IgD-negative memory B cell (primary cell): Measurements from ENCODE around the gene TNRC6B. TPM values are rescaled to one million over a fixed set of nuclear protein-coding genes. Genes with fewer than 3 reads are reported as not detected.
"Not testable (repeated sequence)": the region's sequence is repeated elsewhere in the genome, so short reads cannot be mapped to it uniquely, and the experiment has no call there.

Experiments
- H3K27ac Mint-ChIP-seq, 3 donors: one replicate each; pipeline ENCODE4 v1.8.0; 2020 to 2022; ENCODE audit warnings: mild to moderate bottlenecking in 3 of 3, mixed read lengths in 3 of 3, moderate library complexity in 1 of 3
- H3K27me3 Mint-ChIP-seq: one replicate; pipeline ENCODE4 v1.8.0; 2021; ENCODE audit warnings: mixed read lengths
- H3K36me3 Mint-ChIP-seq: one replicate; pipeline ENCODE4 v1.8.0; 2020; ENCODE audit warnings: mild to moderate bottlenecking, mixed read lengths
- H3K4me1 Mint-ChIP-seq, 3 donors: one replicate each; pipeline ENCODE4 v1.8.0; 2020 to 2022; ENCODE audit warnings: mixed read lengths in 3 of 3, mild to moderate bottlenecking in 1 of 3
- H3K4me3 Mint-ChIP-seq, 4 donors: one replicate each; pipeline ENCODE4 v1.8.0; 2020 to 2022; ENCODE audit warnings: mild to moderate bottlenecking in 4 of 4, mixed read lengths in 4 of 4, moderate library complexity in 3 of 4
- H3K9me3 Mint-ChIP-seq, 3 donors: one replicate each; pipeline ENCODE4 v1.8.0; 2020 to 2021; ENCODE audit warnings: mixed read lengths in 3 of 3, mild to moderate bottlenecking in 1 of 3
- polyA plus RNA-seq: library from polyadenylated mRNA; unstranded; fragments of 300-500 nt; fragmentation: Illumina TruSeq; gene quantifications from one replicate; pipeline ENCODE4 v1.2.3, GENCODE V29; 2021

TNRC6B gene
- polyA plus RNA-seq, 1 donor from 2014 or later = 143 TPM

DNA sequence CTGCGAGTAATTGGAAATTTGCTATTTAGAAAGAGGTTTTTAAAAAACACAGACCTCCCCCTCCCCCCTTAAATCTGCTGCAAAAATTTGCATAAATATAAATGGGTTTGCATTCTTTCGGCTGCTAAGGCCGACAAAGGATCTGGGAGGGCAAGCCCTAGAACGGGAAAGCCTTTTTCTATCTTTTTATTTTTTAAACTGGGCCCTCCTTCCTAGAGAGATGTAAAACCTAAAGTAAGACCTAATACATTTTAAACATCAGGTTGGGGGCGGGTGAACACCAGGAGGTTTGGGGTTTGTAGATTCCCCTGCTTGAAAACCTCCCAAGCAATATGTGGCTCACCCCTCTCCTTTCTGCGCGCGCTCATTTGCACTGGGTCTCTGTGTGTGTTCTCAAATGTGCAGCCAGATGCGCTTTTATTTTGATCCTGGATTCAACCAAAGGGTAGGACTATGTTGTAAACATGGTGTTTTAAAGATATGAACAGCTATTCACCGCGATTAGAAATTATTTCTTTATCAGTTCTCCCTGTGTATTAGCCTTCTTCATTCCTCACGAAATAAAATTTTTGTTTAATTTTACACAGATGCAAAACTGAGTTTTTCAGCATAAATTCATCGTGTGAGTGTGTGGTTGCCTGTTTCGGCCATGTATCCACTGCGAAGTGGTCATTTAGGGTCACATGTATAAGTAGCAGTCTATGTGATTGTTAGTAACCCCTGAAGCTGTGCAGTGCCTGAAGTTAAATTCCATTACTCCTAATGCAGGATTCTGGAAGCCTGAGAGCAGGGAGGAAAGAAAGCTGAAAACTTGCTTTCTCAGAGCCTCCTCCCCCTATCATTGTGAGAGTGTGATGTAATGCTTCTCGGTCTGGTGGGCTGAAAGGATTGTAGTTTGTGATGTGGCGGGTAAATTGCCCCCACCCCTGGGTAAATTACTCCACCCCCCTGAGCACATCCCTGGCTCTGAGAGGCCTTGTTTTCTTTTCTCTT, 988 bp downstream of the TNRC6B start:
- Mint-ChIP-seq H3K4me3 (peak overlapping the region; percentile 79 to 96 (median 90)), H3K36me3 (no peaks in the 10 kb centered on the region), H3K4me1 (peaks cover 45 to 59% (median 52%) of the 10 kb centered on the region in 3 donors), H3K27me3 (no peaks in the 10 kb centered on the region), H3K27ac (peak overlapping the region; percentile 46 to 94 (median 89)), H3K9me3 (no peaks in the 10 kb centered on the region)

DNA sequence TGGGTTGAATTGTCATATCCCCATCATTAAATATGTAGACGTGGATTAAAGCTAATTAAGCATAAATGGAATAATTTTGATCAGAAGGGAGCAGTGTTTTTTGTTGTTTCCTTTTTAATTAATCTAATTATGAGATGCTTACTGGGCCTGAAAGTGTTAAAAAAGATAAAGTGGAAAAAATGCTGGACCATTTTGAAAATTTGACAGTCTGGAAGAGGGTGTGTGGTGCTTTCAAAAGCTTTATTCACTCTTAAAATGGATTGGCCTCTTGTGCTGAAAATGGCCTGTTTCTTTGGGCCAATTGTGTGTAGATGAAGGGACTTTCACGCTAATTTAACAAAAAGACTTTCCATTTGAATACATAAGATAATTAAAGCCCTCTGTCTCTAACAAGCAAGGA, 1.8 kb downstream of the TNRC6B start:
- Mint-ChIP-seq H3K27ac (peak overlapping the region; percentile 46 to 94 (median 89)), H3K9me3 (no peaks in the 10 kb centered on the region), H3K27me3 (no peaks in the 10 kb centered on the region), H3K4me1 (peaks cover 50 to 65% (median 57%) of the 10 kb centered on the region in 3 donors), H3K4me3 (peak overlapping the region; percentile 79 to 96 (median 90)), H3K36me3 (no peaks in the 10 kb centered on the region)

DNA sequence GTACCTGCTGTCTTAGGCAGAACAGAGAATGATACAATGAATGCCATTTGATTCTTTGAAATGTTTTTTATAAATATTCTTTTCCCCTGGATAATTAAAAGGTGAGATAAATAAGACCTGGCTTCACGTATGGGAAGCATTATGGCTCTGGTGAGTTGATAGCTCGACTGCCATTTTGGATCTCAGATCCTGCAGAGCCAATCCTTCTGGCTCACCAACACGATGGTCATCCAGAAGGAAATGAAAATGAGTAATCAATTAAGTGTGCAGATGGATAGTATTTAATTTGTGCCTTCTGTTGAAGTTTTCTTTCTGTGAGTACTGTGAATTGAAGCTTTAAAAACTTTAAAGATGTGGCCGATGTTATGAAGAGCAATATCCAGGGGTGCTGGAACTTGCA, 2.7 kb downstream of the TNRC6B start:
- Mint-ChIP-seq H3K9me3 (no peaks in the 10 kb centered on the region), H3K27me3 (no peaks in the 10 kb centered on the region)

DNA sequence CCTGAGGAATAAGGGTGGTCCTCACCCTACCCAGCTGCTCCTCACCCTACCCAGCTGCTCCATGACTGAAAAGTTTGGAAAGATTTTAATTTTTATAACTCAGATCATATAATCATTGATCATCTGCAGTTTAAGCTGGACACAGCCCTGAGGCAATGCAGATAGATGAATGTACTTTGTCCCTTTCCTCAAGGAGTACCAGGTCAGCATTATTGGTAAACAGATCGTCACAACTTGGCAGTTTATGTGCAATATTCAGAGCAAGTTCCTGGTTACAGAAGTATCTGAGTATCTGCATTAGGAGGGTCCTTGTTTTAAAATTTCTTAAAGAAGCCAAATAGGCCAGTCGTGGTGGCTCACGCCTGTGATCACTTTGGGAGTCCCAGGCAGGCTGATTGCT, 3.6 kb downstream of the TNRC6B start:
- H3K9me3 Mint-ChIP-seq = no peaks in the 10 kb centered on the region
- H3K4me3 Mint-ChIP-seq = peak overlapping the region in 1 of 4 donors; percentile 45
- peaks cover 2% of the 10 kb centered on the region for H3K36me3 Mint-ChIP-seq
- peak overlapping the region in 2 of 3 donors; percentile 23 to 24 for H3K27ac Mint-ChIP-seq
- peaks cover 60 to 69% (median 65%) of the 10 kb centered on the region in 3 donors for H3K4me1 Mint-ChIP-seq
- no peaks in the 10 kb centered on the region for H3K27me3 Mint-ChIP-seq

More for the DNA sequence above, 2.7 kb downstream of the TNRC6B start:
- Mint-ChIP-seq H3K27ac (peak overlapping the region; percentile 23 to 65 (median 40)), H3K4me1 (peaks cover 55 to 68% (median 60%) of the 10 kb centered on the region in 3 donors), H3K36me3 (peaks cover under 1% of the 10 kb centered on the region), H3K4me3 (peak overlapping the region in 2 of 4 donors; percentile 56 to 67)

DNA sequence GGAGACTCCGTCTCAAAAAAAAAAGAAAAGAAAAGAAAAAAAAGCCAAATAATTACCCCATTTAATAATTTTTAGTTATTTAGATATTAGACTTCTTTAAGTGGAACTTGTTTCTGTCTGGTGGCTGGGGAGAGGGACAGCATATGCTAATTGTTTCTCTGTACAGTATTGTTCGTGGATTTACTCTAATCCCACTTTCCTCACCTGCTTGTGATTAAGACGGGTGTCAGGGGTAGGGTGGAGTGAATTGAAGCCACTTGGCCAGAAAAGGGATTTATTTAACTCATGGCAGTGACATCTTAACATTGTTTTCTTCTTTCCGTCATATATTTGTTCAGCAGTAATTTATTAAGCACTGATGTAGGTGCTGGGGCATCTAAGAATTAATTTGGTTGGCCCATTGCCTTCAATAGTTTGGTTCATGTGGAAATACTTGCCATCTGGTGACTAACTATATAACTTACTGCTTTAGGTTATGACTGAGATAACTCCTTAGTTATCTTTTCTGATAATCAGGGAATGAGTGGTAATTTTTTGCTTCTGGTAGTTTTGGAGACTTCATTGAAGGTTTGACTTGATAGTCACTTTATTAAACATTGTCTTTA, 4.6 kb downstream of the TNRC6B start:
- peaks cover 2% of the 10 kb centered on the region for H3K36me3 Mint-ChIP-seq
- H3K4me1 Mint-ChIP-seq = peaks cover 50 to 60% (median 56%) of the 10 kb centered on the region in 3 donors
- no peaks in the 10 kb centered on the region for H3K27me3 Mint-ChIP-seq
- peak overlapping the region in 3 of 4 donors; percentile 28 to 66 (median 55) for H3K4me3 Mint-ChIP-seq
- H3K9me3 Mint-ChIP-seq = no peaks in the 10 kb centered on the region
- peak overlapping the region; percentile 17 to 85 (median 76) for H3K27ac Mint-ChIP-seq

DNA sequence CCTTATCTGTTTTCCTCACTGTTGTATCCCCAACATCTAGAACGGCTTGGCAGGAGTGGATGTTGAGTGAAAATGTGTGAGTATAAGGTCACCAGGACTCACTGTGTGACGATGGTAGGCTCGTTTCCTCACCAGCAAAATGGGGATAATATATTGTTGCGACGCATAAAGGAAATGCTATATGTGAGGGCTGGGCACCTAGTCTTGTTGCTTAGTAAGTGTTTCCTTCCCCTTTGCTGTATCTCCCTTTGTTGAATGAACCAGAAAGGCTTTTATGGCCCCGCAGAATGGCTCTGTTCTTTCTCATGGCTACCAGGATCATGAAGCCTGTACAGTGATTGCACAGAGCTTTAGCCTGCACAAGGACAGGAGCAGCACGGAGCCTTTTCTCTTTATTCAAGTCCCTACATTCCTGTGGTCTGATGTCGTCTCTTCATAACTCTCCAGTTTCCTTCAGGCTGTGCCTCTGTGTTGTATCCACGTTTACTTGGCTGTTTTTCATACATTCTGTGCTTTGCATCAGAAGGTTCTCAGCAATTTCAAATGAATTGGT, 5.4 kb downstream of the TNRC6B start:
- peak overlapping the region; percentile 17 to 85 (median 76) for H3K27ac Mint-ChIP-seq
- peak overlapping the region; percentile 17 to 66 (median 42) for H3K4me3 Mint-ChIP-seq
- peaks cover 47 to 62% (median 50%) of the 10 kb centered on the region in 3 donors for H3K4me1 Mint-ChIP-seq
- H3K9me3 Mint-ChIP-seq = no peaks in the 10 kb centered on the region
- H3K36me3 Mint-ChIP-seq = peaks cover 2% of the 10 kb centered on the region
- H3K27me3 Mint-ChIP-seq = no peaks in the 10 kb centered on the region

DNA sequence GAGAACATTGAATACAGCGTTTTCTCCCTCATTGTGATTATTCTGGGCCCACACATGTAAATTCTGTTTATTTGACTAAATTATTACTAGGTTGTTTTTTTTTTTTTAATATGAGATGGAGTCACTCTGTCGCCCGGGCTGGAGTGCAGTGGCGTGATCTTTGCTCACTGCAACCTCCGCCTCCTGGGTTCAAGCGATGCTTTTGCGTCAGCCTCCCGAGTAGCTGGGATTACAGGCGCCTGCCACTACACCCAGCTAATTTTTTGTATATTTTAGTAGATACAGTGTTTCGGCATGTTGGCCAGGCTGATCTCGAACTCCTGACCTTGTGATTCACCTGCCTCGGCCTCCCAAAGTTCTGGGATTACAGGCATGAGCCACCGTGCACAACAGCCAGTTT, 5.9 kb downstream of the TNRC6B start:
- not testable (repeated sequence) for H3K27me3 Mint-ChIP-seq, H3K9me3 Mint-ChIP-seq, H3K36me3 Mint-ChIP-seq
- peak overlapping the region in 2 of 4 donors; percentile 8 to 66 for H3K4me3 Mint-ChIP-seq
- peak overlapping the region in 2 of 3 donors; percentile 17 to 76 for H3K27ac Mint-ChIP-seq
- peaks cover 52 to 63% (median 53%) of the 10 kb centered on the region in 3 donors for H3K4me1 Mint-ChIP-seq

DNA sequence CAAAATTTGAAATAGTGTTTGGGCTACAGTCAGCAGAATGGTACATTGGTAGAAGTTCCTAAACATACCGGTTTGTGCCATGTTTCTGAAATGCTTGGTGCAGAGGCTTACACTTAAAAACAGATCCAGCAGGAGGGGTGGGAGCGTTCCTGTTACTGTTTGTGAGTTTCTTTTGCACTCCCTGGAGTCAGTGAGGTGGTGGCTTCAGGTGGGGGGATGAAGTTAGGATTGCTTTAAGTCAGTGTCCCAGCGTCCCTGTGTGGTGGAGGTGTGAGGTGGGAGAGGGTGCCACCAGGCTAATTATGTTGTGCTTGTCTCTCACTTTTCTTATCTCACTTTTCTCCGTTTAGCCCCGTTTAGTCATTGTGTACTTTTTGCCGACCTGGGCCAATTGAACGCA, 9.7 kb downstream of the TNRC6B start:
- Mint-ChIP-seq H3K27me3 (no peaks in the 10 kb centered on the region), H3K9me3 (no peaks in the 10 kb centered on the region), H3K4me1 (peaks cover 42 to 58% (median 51%) of the 10 kb centered on the region in 3 donors), H3K27ac (no peak overlapping the region), H3K4me3 (no peak overlapping the region), H3K36me3 (peaks cover 2% of the 10 kb centered on the region)

DNA sequence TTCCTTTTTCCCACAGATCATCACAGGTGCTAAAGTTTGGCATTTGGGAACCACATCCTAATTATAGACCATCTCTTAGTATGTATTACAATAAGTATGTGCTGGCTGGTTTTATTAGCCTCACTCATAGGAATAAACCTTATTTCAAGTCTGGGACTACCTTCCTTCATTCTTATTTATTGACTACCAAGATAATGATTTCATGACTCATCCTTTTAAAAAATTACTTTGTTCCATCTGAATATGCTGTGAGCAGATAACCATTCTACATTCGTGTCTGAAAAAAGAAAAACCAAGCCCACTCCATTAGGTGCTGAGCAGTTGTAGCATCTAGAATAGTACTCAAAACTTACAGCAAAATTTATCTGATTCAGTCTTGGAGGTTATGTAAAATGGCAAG, 12.3 kb downstream of the TNRC6B start:
- Mint-ChIP-seq H3K4me1 (peaks cover 43 to 55% (median 45%) of the 10 kb centered on the region in 3 donors), H3K9me3 (no peaks in the 10 kb centered on the region), H3K27ac (no peak overlapping the region), H3K4me3 (no peak overlapping the region), H3K27me3 (no peaks in the 10 kb centered on the region), H3K36me3 (peaks cover 4% of the 10 kb centered on the region)

DNA sequence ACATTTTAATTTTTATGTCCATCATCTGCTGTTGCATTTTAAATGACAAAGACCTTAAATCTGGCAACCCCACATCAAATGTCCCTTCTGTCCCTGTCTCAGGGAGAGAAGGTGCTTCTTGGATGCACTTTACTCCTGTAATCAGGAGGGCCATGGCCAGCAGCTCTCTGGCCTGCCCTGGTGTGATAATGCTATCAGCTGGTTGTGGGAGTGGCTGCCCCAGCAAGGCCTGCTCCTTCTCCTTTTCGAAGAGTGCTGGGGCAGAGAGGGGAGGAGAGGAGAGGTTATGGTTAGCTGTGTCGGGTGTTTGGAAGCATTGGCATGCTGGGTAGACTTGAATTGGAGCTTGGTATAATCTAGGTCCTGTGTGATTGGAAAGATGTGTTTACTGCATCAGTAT, 12.8 kb downstream of the TNRC6B start:
- Mint-ChIP-seq H3K27ac (no peak overlapping the region), H3K27me3 (no peaks in the 10 kb centered on the region), H3K4me3 (peak overlapping the region in 1 of 4 donors; percentile 69)

DNA sequence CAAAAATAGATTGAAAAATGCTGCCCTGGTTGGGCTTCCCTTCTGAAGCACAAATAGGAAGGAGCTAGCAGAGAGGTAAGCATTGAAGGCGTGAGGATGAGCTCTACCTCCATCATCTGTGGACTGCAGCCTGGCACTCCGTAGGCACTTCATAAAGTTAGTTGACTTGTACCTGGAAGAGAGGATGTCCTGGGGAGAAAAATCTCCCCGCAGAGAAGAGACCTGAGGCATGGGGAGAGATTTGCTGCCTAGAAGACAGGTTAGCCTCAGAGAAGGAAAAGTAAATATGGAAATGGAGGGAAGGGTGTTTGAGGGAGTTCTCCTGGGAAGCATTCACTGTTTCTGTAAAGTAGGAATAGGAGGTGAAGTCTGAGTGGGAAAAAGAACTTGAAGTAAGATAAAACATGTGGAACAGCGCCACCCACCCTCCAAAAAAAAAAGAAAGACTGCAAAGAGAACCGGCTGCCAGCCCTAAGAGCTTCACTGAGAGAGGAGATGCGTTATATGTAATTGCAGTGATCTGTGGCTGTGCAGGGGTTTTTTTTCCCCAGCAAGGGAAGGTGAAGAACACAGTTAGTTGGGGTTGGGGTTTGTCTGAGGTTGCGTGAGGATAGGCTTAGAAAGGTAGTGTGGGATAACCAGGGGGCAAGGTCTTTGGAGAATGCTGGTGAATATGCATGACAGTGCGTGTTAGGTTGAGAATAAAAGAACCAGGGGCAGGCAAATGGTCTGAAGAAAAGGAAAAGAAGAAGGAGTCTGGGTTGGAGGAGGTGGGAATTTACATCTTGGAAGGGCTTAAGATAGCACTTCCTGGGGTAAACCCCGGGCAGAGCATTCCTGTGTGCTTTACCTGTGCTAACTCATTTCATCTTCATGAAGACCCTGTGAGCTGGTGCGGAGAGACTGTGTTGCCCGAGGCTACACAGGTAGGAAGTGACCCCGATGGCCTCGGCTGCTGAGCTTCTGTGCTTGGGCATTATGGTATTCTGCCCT, 16.0 kb downstream of the TNRC6B start:
- H3K4me1 Mint-ChIP-seq = peaks cover 34 to 59% (median 49%) of the 10 kb centered on the region in 3 donors
- H3K27ac Mint-ChIP-seq = peak overlapping the region; percentile 8 to 40 (median 10)
- peak overlapping the region in 1 of 4 donors; percentile 38 for H3K4me3 Mint-ChIP-seq
- H3K36me3 Mint-ChIP-seq = peaks cover 4% of the 10 kb centered on the region
- H3K27me3 Mint-ChIP-seq = no peaks in the 10 kb centered on the region
- no peaks in the 10 kb centered on the region for H3K9me3 Mint-ChIP-seq

More for the DNA sequence above, 12.8 kb downstream of the TNRC6B start:
- Mint-ChIP-seq H3K36me3 (peaks cover 2% of the 10 kb centered on the region), H3K9me3 (no peaks in the 10 kb centered on the region), H3K4me1 (peaks cover 43 to 54% (median 43%) of the 10 kb centered on the region in 3 donors)

DNA sequence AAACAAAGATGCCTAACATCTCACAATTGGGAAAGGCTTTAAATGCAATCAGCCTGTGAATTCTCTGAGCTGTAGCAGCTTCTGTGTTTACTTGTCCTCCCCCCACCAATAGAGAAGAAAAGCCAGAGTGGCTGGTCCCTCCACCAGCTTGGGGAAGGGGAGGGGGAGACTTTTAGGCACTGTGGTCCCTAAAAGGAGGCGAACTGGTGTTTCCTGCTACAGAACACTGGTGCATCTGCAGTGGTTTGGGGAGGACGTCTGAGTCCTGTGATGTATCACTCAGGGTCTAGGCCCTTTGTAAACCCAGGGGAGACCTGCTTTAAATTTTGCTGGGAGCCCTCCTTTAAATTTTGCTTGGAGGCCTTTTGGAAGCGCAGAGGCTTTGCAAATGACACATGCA, 16.9 kb downstream of the TNRC6B start:
- Mint-ChIP-seq H3K36me3 (peaks cover 4% of the 10 kb centered on the region), H3K4me3 (no peak overlapping the region), H3K27ac (no peak overlapping the region), H3K9me3 (no peaks in the 10 kb centered on the region), H3K27me3 (no peaks in the 10 kb centered on the region), H3K4me1 (peaks cover 41 to 62% (median 49%) of the 10 kb centered on the region in 3 donors)

DNA sequence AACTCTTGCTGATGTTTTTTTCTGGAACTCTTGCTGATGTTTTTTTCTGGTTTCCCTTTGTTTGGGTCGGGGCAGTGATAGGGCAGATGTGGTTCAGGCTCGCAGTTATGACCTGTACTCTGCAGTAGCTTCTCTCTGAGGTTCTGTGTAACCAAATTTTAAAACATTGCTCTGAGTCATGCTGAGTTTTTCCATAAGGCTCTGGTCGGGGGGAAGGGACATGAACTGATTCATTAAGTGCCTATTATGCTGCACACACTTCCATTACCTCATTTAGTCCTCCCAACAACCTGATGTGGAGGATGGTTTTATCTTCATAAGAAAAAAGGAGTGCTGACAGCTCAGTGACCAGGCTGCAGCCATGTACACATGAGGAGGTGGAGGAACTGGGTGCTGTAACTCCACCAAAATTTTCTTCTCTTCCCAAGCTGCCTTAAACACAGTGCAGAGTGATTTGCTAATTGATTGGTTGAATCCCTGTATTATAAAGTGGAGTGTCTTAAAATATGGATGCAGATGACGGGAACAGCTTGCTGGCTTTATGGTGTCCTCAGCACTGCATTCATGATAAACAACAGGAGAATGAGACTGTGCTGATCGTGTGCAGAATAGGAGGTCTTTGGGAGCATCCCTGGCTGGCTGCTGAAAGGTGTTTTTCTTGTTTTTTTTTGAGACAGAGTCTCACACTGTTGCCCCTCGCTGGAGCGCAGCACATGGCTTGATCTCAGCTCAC, 19.1 kb downstream of the TNRC6B start:
- peak overlapping the region in 2 of 3 donors; percentile 62 to 73 for H3K27ac Mint-ChIP-seq
- H3K4me3 Mint-ChIP-seq = peak overlapping the region in 1 of 4 donors; percentile 60
- H3K36me3 Mint-ChIP-seq = peaks cover 4% of the 10 kb centered on the region
- H3K4me1 Mint-ChIP-seq = peaks cover 29 to 58% (median 50%) of the 10 kb centered on the region in 3 donors
- H3K9me3 Mint-ChIP-seq = no peaks in the 10 kb centered on the region
- no peaks in the 10 kb centered on the region for H3K27me3 Mint-ChIP-seq
